SJSA1 (cell line): ENCODE measurements around the gene SEC24B. TPM values are rescaled to one million over a fixed set of nuclear protein-coding genes. Genes with fewer than 3 reads are reported as not detected.
"Not testable (repeated sequence)": the region's sequence is repeated elsewhere in the genome, so short reads cannot be mapped to it uniquely, and the experiment has no call there.

Experiments
- DNase-seq, 2 experiments: peaks; one replicate each; pipeline ENCODE4 v3.0.0-alpha.2; 2015 to 2020; ENCODE audit warnings: low spot score in 2 of 2, low read depth in 1 of 2
- H3K27ac ChIP-seq: fragments of 250-450 bp; sonication (Bioruptor Pico); 2 replicates; pipeline ENCODE4 v1.5.1; 2020; ENCODE audit warnings: mild to moderate bottlenecking, moderate library complexity
- H3K27me3 ChIP-seq: fragments of 250-450 bp; sonication (Bioruptor Pico); replicated peaks from 2 replicates; pipeline ENCODE4 v1.5.1; 2020; ENCODE audit warnings: mild to moderate bottlenecking, moderate library complexity
- H3K36me3 ChIP-seq: fragments of 250-450 bp; sonication (Bioruptor Pico); 2 replicates; pipeline ENCODE4 v1.5.1; 2020; ENCODE audit warnings: mild to moderate bottlenecking
- H3K4me1 ChIP-seq: fragments of 250-450 bp; sonication (Bioruptor Pico); replicated peaks from 2 replicates; pipeline ENCODE4 v1.6.1; 2021; ENCODE audit warnings: mild to moderate bottlenecking
- H3K4me3 ChIP-seq: fragments of 250-450 bp; sonication (Bioruptor Pico); 2 replicates; pipeline ENCODE4 v1.5.1; 2020; ENCODE audit warnings: mild to moderate bottlenecking
- H3K9me3 ChIP-seq: fragments of 250-450 bp; sonication (Bioruptor Pico); replicated peaks from 2 replicates; pipeline ENCODE4 v1.5.1; 2020; ENCODE audit warnings: mild to moderate bottlenecking
- total RNA-seq: library from RNA; depleted of rRNA; stranded (reverse); fragments of >200 nt; shearing (Covaris generic); gene quantifications from 2 replicates; pipeline ENCODE4 v1.2.3, GENCODE V29; 2014

Gene SEC24B
- total RNA-seq, 1 experiment from 2014 or later, result 20.0 TPM

DNA sequence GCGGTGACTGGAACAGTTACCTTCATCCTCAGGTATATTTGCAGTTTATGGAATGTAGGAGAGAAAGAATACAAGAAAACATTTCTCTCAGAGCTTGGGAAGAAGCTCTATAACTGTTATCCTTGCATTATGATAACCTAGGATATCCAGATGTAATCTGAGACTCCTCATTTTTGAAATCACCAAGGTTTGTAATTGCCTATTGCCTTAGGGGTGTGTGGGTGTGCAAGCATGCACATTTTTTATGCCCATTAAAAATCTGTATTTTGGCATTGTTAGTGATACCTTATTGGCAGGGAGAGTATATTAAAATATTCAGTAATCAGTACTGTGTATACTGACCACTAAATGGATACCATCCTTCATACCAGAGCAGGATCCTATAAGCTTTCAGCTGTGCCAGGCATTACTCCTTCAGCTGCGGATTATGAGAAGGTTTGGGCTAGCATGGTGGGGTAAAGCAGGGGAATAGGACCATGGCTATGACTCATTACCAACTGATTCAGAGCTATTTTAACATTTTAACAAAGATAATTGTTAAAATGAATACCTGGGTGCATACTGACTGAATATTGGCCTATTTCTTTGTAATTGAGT, 8.3 kb downstream of the SEC24B start:
- Histone ChIP-seq H3K27ac (no peak overlapping the region), H3K4me3 (no peak overlapping the region)
- DNase-seq, result no peak

DNA sequence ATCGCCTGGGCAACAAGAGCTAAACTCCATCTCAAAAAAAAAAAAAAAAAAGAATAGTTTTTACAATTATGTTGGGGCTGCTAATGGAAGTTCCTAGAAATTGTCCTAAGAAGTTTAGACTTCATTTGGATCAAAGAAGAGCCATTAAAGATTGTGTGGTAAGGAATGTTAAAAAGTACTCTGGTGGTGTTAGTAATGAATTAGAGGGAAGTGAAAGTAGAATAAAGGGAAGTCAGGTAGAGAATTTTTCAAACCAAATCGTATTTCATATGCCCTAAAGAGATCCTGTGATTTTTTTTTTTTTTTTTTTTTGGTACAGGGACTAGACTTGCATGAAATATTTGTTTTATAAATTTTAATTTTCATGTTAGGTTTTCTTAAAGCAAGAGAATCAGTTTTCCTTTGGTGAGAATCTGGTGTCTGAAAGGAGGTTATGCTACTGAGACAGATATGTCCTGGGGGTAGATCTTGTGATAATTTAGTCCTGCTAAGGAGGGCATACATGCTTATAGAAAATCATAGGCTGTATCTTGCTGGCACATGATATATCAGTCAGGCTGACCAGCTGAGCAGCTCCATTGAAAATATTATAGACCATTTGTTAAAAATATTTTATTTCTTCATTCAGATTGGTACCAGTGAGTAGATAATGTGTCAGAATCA, 10.7 kb downstream of the SEC24B start:
- H3K9me3 ChIP-seq, result no peaks in the 10 kb centered on the region; the same call in 1 of the 2 replicates
- no peak for DNase-seq
- H3K27ac ChIP-seq, result no peak overlapping the region
- peaks cover 31% of the 10 kb centered on the region for H3K36me3 ChIP-seq
- H3K4me1 ChIP-seq, result no peaks in the 10 kb centered on the region; the same call in 1 of the 2 replicates
- H3K4me3 ChIP-seq, result no peak overlapping the region
- H3K27me3 ChIP-seq, result no peaks in the 10 kb centered on the region

More for the DNA sequence above, 8.3 kb downstream of the SEC24B start:
- Histone ChIP-seq H3K36me3 (peaks cover 24% of the 10 kb centered on the region), H3K27me3 (no peaks in the 10 kb centered on the region), H3K9me3 (no peaks in the 10 kb centered on the region; the same call in 1 of the 2 replicates), H3K4me1 (no peaks in the 10 kb centered on the region; the same call in 1 of the 2 replicates)

DNA sequence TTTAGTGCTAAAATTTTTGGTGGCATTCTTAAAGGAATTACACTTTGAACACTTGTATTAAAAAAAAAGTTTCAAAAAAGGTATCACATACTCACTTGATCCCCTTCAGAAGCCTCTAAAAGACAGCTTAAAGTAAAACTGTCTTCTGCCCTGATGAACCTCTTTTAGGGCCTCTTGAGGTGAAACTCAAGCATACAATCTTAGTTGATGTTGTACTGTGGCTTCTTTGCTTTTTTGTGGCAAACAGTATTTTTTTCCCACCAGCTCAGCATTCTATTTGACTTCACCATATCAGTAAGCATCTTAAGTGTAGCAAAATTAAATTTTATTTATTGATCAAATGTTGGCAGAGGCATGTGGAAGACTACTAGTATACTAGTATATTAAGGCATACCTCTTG, 13.7 kb downstream of the SEC24B start:
- no peaks in the 10 kb centered on the region; the same call in 1 of the 2 replicates for H3K4me1 ChIP-seq
- H3K4me3 ChIP-seq, result no peak overlapping the region
- no peak overlapping the region for H3K27ac ChIP-seq

GRCh38 chr4:109451544-109452273, 18.1 kb downstream of the SEC24B start:
- no peaks in the 10 kb centered on the region for H3K4me1 ChIP-seq
- peaks cover 5% of the 10 kb centered on the region; the same call in 1 of the 2 replicates for H3K9me3 ChIP-seq
- peaks cover 49% of the 10 kb centered on the region for H3K36me3 ChIP-seq
- no peak for DNase-seq
- no peak overlapping the region for H3K4me3 ChIP-seq
- H3K27ac ChIP-seq, result no peak overlapping the region
- H3K27me3 ChIP-seq, result no peaks in the 10 kb centered on the region

More for the DNA sequence above, 13.7 kb downstream of the SEC24B start:
- no peak for DNase-seq
- Histone ChIP-seq H3K27me3 (no peaks in the 10 kb centered on the region), H3K36me3 (peaks cover 49% of the 10 kb centered on the region), H3K9me3 (peaks cover 3% of the 10 kb centered on the region; the same call in 1 of the 2 replicates)

DNA sequence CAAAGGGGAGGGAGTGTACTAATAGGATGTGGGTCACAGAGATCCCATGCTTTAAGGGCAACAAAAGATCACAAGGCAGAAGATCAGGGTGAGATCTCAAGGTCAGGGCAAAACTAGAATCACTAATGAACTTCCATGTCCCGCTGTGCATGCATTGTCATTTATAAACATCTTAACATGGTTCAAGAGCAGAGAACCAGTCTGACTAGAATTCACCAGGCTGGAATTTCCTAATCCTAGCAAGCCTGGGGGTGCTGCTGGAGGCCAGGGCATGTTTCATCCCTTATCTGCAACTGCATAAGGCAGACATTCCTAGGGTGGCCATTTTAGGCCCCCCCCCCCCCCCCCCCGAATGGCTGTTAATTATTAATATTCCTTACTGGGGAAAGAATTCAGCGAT, 19.5 kb downstream of the SEC24B start:
- not testable (repeated sequence) for H3K9me3 ChIP-seq, H3K27ac ChIP-seq, H3K4me1 ChIP-seq, H3K27me3 ChIP-seq, H3K4me3 ChIP-seq, DNase-seq
- peaks cover 40% of the 10 kb centered on the region for H3K36me3 ChIP-seq

DNA sequence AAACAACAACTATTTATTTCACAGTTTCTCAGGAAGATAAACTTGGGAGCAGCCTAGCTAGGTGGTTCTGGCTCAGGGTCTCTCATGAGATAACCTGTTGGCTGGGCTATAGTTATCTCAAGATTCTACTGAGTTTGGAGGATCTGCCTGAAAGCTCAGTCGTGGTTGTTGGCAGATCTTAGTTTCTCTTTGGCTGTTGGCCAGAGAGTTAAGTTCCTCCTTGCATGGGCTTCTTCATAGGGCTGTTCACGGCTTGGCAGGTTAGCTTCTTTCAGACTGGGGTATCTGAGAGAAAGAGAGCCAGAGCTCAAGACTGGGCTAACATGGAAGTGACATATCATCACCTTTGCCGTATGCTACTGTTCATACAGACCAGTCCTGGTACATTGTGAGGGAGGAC, 28.7 kb downstream of the SEC24B start:
- Histone ChIP-seq H3K27ac (no peak overlapping the region), H3K4me3 (no peak overlapping the region), H3K4me1 (no peaks in the 10 kb centered on the region), H3K36me3 (peaks cover 36% of the 10 kb centered on the region), H3K9me3 (no peaks in the 10 kb centered on the region), H3K27me3 (no peaks in the 10 kb centered on the region)
- DNase-seq, result no peak

DNA sequence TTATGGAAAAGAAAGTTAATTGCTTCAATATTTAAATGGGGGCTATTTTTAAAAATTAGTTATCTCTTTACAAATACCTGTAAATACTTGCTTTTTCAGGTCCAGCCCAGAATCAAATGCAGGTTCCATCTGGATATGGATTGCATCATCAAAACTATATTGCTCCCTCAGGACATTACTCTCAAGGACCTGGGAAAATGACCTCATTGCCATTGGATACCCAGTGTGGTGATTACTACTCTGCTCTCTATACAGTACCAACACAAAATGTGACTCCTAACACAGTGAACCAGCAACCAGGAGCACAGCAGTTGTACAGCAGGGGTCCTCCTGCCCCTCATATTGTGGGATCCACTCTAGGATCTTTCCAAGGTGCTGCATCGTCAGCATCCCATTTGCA, 29.2 kb downstream of the SEC24B start:
- Histone ChIP-seq H3K4me1 (no peaks in the 10 kb centered on the region), H3K36me3 (peaks cover 36% of the 10 kb centered on the region), H3K4me3 (no peak overlapping the region), H3K27me3 (no peaks in the 10 kb centered on the region), H3K27ac (no peak overlapping the region), H3K9me3 (no peaks in the 10 kb centered on the region)
- no peak for DNase-seq

GRCh38 chr4:109465069-109465468, 31.5 kb downstream of the SEC24B start:
- no peak for DNase-seq
- Histone ChIP-seq H3K4me1 (no peaks in the 10 kb centered on the region; the same call in 1 of the 2 replicates), H3K36me3 (peaks cover 44% of the 10 kb centered on the region), H3K9me3 (no peaks in the 10 kb centered on the region), H3K27ac (no peak overlapping the region), H3K27me3 (no peaks in the 10 kb centered on the region), H3K4me3 (no peak overlapping the region)

DNA sequence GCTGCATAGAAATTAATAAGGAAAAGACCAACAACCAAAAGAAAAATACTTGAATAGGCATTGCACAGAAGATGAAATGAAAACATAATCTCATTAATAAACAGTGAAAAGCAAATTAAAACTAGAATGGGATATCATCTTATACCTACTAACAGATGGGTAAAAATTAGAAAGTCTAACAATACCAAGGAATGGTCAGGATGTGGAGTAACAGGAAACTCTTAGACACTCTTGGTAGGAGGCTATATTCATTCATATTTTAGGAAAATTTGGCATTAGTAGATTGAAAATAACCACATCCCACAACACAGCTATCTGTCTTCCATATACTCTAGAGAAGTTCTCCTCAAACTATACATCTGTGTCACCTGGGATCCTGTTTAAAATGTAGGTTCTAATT, 36.3 kb downstream of the SEC24B start:
- Histone ChIP-seq H3K9me3 (no peaks in the 10 kb centered on the region), H3K27me3 (no peaks in the 10 kb centered on the region), H3K36me3 (peaks cover 48% of the 10 kb centered on the region), H3K4me3 (no peak overlapping the region), H3K27ac (no peak overlapping the region), H3K4me1 (peaks cover 17% of the 10 kb centered on the region)
- no peak for DNase-seq

- no peak overlapping the region for H3K27ac ChIP-seq
- H3K27me3 ChIP-seq, result no peaks in the 10 kb centered on the region
- H3K4me1 ChIP-seq, result peaks cover 17% of the 10 kb centered on the region
- H3K4me3 ChIP-seq, result no peak overlapping the region
- H3K9me3 ChIP-seq, result no peaks in the 10 kb centered on the region
- H3K36me3 ChIP-seq, result peaks cover 43% of the 10 kb centered on the region
- peak in 1 of 2 experiments; percentile 23 for DNase-seq
Measured at GRCh38 chr4:109472343-109472761, 38.7 kb downstream of the SEC24B start.

- Histone ChIP-seq H3K36me3 (peaks cover 38% of the 10 kb centered on the region), H3K9me3 (no peaks in the 10 kb centered on the region), H3K4me1 (peaks cover 17% of the 10 kb centered on the region), H3K27ac (no peak overlapping the region), H3K4me3 (no peak overlapping the region), H3K27me3 (no peaks in the 10 kb centered on the region)
- DNase-seq, result no peak
Measured at GRCh38 chr4:109473824-109474223, 40.2 kb downstream of the SEC24B start.

- Histone ChIP-seq H3K9me3 (no peaks in the 10 kb centered on the region), H3K36me3 (peaks cover 35% of the 10 kb centered on the region), H3K4me3 (no peak overlapping the region), H3K27me3 (no peaks in the 10 kb centered on the region), H3K4me1 (no peaks in the 10 kb centered on the region), H3K27ac (no peak overlapping the region)
- DNase-seq, result no peak
Measured at GRCh38 chr4:109486007-109486406, 52.4 kb downstream of the SEC24B start.

DNA sequence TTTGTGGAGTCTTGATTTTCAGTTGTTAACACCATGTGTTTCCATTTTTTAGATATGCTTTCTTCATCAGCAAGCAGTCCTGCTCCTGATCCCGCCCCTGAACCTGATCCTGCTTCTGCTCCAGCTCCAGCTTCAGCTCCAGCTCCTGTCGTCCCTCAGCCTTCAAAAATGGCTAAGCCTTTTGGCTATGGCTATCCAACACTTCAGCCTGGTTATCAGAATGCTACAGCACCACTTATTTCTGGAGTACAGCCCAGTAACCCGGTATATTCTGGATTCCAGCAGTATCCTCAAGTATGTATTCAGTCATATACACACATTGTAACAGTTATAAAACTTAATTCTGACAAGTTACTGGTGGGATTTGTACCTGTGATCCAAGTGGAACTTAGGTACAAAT, 60.9 kb downstream of the SEC24B start:
- no peak overlapping the region for H3K4me3 ChIP-seq
- no peaks in the 10 kb centered on the region for H3K9me3 ChIP-seq
- peaks cover 54% of the 10 kb centered on the region for H3K36me3 ChIP-seq
- H3K27me3 ChIP-seq, result no peaks in the 10 kb centered on the region
- no peak overlapping the region for H3K27ac ChIP-seq
- H3K4me1 ChIP-seq, result no peaks in the 10 kb centered on the region
- no peak for DNase-seq

DNA sequence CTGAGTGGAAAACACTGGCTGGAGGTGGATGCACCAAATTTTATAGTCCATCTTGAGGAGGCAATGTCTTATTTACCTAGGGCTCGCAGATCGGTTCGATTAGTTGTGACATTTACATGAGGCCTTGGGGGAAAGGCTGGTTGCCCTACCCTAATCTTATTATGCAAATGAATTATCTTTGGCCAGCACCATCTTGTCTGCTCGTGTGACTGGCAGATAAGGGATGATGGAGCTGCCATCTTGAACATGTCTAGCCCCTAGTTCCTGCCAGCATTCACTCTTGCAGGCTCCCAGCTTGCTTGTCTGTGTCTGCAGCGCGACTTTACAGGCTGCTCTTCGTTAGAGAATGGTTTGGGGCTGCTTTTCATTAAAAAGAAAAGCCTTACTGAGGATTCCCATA, 61.9 kb downstream of the SEC24B start:
- Histone ChIP-seq H3K9me3 (no peaks in the 10 kb centered on the region), H3K4me1 (no peaks in the 10 kb centered on the region), H3K27me3 (no peaks in the 10 kb centered on the region), H3K36me3 (peaks cover 60% of the 10 kb centered on the region), H3K27ac (no peak overlapping the region), H3K4me3 (no peak overlapping the region)
- no peak for DNase-seq
